Progenitor cell of endocrine pancreas (in vitro differentiated cells): ENCODE data around the gene RAB15. TPM values are rescaled to one million over a fixed set of nuclear protein-coding genes. Genes with fewer than 3 reads are reported as not detected.
A peak's percentile ranks its signal among the peaks of the same experiment; 100 is the strongest.

Source experiments
- DNase-seq: peaks from one replicate; pipeline ENCODE4 v3.0.0; 2021; ENCODE audit warnings: low spot score; ENCODE audit not compliant: unreplicated experiment
- H3K27ac Mint-ChIP-seq: 2 replicates; pipeline ENCODE4 v1.8.0; 2021; ENCODE audit warnings: mild to moderate bottlenecking, moderate library complexity, mixed read lengths
- H3K27me3 Mint-ChIP-seq: 2 replicates; pipeline ENCODE4 v1.8.0; 2021; ENCODE audit warnings: mixed read lengths
- H3K36me3 Mint-ChIP-seq: 2 replicates; pipeline ENCODE4 v1.8.0; 2022; ENCODE audit warnings: mixed read lengths; ENCODE audit not compliant: insufficient read depth
- H3K4me1 Mint-ChIP-seq: 2 replicates; pipeline ENCODE4 v1.8.0; 2021; ENCODE audit warnings: low read depth, mixed read lengths
- H3K4me3 Mint-ChIP-seq: 2 replicates; pipeline ENCODE4 v1.8.0; 2021; ENCODE audit warnings: low read depth, mild to moderate bottlenecking, moderate library complexity, mixed read lengths
- H3K9me3 Mint-ChIP-seq: 2 replicates; pipeline ENCODE4 v1.8.0; 2021; ENCODE audit warnings: low read depth, mixed read lengths
- total RNA-seq: library from RNA; stranded (reverse); gene quantifications from 2 replicates; pipeline ENCODE4 v1.2.1, GENCODE V29; 2021
- TF ChIP-seq, protein P1 (sequence below): fragments of 200-600 bp; sonication (generic); IDR thresholded peaks from one replicate; pipeline ENCODE4 v1.5.0; 2021; ENCODE audit warnings: antibody characterized with exemption, mild to moderate bottlenecking; ENCODE audit not compliant: unreplicated experiment

The RAB15 gene
- total RNA-seq, 1 donor from 2014 or later = 27.6 TPM

DNA sequence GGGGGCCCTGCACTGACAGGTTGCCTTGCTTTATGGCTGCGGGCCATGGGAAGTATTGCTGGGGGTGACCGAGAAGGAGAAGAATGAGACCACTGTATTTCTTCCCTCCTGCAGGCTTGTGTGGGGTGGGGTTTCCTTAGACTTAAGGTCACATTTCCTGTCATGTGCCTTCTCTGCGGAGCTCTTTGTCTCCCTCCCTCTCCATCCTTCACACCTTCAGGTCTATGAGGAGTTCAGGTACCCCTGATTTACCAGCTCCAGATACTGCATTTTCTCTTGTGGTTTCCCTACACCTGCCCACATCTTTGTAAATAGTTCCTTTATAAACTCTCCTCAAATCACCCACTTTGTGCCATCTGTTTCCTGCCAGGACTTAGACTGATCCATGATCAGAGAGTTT lies 18.2 kb upstream of the RAB15 start:
- Mint-ChIP-seq H3K4me1 (peaks cover 8% of the 10 kb centered on the region), H3K27ac (no peak overlapping the region), H3K27me3 (peaks cover 7% of the 10 kb centered on the region), H3K4me3 (no peak overlapping the region), H3K9me3 (no peaks in the 10 kb centered on the region), H3K36me3 (no peaks in the 10 kb centered on the region)
- no peak for DNase-seq
- TF ChIP-seq, protein P1, sequence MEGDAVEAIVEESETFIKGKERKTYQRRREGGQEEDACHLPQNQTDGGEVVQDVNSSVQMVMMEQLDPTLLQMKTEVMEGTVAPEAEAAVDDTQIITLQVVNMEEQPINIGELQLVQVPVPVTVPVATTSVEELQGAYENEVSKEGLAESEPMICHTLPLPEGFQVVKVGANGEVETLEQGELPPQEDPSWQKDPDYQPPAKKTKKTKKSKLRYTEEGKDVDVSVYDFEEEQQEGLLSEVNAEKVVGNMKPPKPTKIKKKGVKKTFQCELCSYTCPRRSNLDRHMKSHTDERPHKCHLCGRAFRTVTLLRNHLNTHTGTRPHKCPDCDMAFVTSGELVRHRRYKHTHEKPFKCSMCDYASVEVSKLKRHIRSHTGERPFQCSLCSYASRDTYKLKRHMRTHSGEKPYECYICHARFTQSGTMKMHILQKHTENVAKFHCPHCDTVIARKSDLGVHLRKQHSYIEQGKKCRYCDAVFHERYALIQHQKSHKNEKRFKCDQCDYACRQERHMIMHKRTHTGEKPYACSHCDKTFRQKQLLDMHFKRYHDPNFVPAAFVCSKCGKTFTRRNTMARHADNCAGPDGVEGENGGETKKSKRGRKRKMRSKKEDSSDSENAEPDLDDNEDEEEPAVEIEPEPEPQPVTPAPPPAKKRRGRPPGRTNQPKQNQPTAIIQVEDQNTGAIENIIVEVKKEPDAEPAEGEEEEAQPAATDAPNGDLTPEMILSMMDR = no peak

DNA sequence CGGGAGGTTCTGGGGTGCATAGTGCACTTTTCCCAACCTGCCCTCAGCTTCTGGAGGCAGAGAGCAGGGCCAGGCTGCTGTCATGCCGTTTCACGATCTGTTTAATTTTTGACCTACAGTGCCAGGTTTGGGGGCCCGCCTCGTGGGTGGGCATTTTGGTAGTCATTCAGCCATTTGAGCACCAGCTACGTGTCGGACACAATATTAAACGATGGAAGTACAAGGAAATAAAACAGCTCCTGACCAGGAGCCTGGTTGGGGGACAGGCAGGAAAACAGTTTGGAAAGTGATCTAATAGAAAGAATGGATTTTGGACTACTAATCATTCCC lies 15.3 kb upstream of the RAB15 start:
- peak overlapping the region; percentile 99 for H3K27ac Mint-ChIP-seq
- H3K4me3 Mint-ChIP-seq = peak overlapping the region; percentile 97
- TF ChIP-seq, protein P1 = no peak
- no peak for DNase-seq
- H3K9me3 Mint-ChIP-seq = no peaks in the 10 kb centered on the region
- peaks cover 23% of the 10 kb centered on the region for H3K27me3 Mint-ChIP-seq
- peaks cover 12% of the 10 kb centered on the region for H3K4me1 Mint-ChIP-seq
- H3K36me3 Mint-ChIP-seq = no peaks in the 10 kb centered on the region

GRCh38 chr14:64986648-64987437 lies 14.7 kb upstream of the RAB15 start, which contains the start of gene FNTB:
Gene FNTB (plus strand): TSS chr14:64986895. CDS start chr14:64986954, 59 bp downstream.
- TF ChIP-seq, protein P1 = peak; percentile 66
- Mint-ChIP-seq H3K27ac (peak within 1 kb of the TSS; percentile 99), H3K9me3 (no peaks in the 10 kb centered on the region), H3K4me1 (peaks cover 12% of the 10 kb centered on the region), H3K27me3 (peaks cover 27% of the 10 kb centered on the region), H3K4me3 (peak within 1 kb of the TSS; percentile 97), H3K36me3 (no peaks in the 10 kb centered on the region)
- DNase-seq = peak; percentile 85

DNA sequence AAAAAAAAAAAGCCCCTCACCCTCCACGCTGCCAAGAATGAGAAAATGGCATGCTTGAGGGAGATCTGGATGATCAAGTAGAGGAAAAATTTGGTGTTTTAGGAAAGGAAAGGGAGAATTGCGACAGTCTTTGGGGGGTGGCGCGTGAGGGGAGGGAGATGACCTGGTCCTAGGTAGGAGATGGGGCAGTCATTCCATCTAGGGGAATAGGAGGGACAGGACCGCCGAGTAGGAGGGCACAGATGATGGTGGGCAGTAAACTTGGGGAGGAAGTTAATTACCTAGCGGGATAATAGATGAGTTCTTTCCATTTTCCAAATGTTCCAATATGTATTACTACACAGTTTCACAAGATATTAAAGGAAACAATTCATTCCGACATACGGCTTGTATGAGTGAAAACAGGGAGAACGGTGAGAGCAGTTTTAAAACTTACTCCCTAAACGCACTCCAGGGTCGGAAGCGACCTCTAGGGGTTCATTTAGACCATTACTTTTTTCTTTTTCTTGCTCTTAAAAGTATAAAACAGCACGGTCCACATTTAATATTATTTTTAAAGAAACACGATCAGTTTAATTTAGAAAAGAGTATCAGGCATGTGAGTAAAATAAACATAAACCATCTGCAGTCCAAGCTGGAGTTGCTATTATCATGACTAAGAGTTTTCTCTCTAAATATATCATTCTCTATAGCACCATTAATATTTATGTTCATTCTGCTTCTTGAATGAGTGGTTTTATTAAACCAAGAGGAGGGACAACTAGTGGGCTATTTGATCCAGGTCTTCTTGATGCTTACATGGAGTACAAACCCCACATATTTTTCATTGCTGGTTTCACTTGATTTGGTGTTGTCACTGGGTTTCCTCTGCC lies 11.5 kb upstream of the RAB15 start:
- Mint-ChIP-seq H3K36me3 (no peaks in the 10 kb centered on the region), H3K9me3 (no peaks in the 10 kb centered on the region), H3K4me1 (peaks cover 14% of the 10 kb centered on the region), H3K27ac (no peak overlapping the region), H3K4me3 (peak overlapping the region; percentile 35), H3K27me3 (peaks cover 27% of the 10 kb centered on the region)
- DNase-seq = no peak
- TF ChIP-seq, protein P1 = peak; percentile 76

- H3K9me3 Mint-ChIP-seq = no peaks in the 10 kb centered on the region
- H3K4me3 Mint-ChIP-seq = no peak overlapping the region
- TF ChIP-seq, protein P1 = no peak
- no peak for DNase-seq
- H3K27ac Mint-ChIP-seq = peak overlapping the region; percentile 91
- no peaks in the 10 kb centered on the region for H3K36me3 Mint-ChIP-seq
- peaks cover 18% of the 10 kb centered on the region for H3K27me3 Mint-ChIP-seq
- H3K4me1 Mint-ChIP-seq = peaks cover 14% of the 10 kb centered on the region
Observed at GRCh38 chr14:64979336-64980074, 7.4 kb upstream of the RAB15 start.
